IMR-90 (cell line): ENCODE data around the gene SOX12. TPM values are rescaled to one million over a fixed set of nuclear protein-coding genes. Genes with fewer than 3 reads are reported as not detected.
A peak's percentile ranks its signal among the peaks of the same experiment; 100 is the strongest.

Experiments
- ATAC-seq: fragments of 200-7000 bp; cut with Tn5 transposase; 2 replicates; pipeline ENCODE4 v1.9.1; 2020; ENCODE audit warnings: low read depth, mild to moderate bottlenecking, moderate library complexity
- BruUV-seq: library from RNA; stranded (reverse); fragments of 400-500 nt; replicated peaks from 2 replicates; lab custom pipeline; 2021; lab: Mats Ljungman, UMichigan
- CTCF ChIA-PET: fragments of 300-600 bp; formaldehyde crosslinking; extraction: SDS; loops from one replicate; lab custom pipeline; 2021; ENCODE audit warnings: antibody characterized with exemption; lab: Yijun Ruan, JAX
- POLR2A ChIA-PET: fragments of 300-600 bp; sonication (Branson Sonifier 250); formaldehyde crosslinking; loops from one replicate; lab custom pipeline; 2022; ENCODE audit warnings: antibody characterized with exemption; ENCODE audit not compliant: unreplicated experiment; lab: Charles Lee
- DNase-seq: peaks from one replicate; pipeline ENCODE4 v3.0.0; 2013
- H2AFZ ChIP-seq: replicated peaks from 2 replicates; pipeline ENCODE3; 2013; ENCODE audit warnings: low read length, mild to moderate bottlenecking; ENCODE audit not compliant: poor library complexity
- H2AK5ac ChIP-seq: 2 replicates; pipeline ENCODE4 v1.6.1; 2013; ENCODE audit warnings: low read depth, low read length, inconsistent platforms
- H2AK9ac ChIP-seq: replicated peaks from 2 replicates; pipeline ENCODE3; 2013; ENCODE audit warnings: mild to moderate bottlenecking, low read depth, low read length, moderate library complexity; ENCODE audit not compliant: poor library complexity
- H2BK120ac ChIP-seq: 2 replicates; pipeline ENCODE4 v1.6.1; 2013; ENCODE audit warnings: low read depth, low read length, inconsistent platforms
- H2BK15ac ChIP-seq: 3 replicates; pipeline ENCODE4 v1.6.1; 2013; ENCODE audit warnings: low read depth, low read length, inconsistent platforms
- H2BK20ac ChIP-seq: 2 replicates; pipeline ENCODE4 v1.6.1; 2013; ENCODE audit warnings: low read depth, mild to moderate bottlenecking, inconsistent platforms, low read length, moderate library complexity
- H2BK5ac ChIP-seq: 2 replicates; pipeline ENCODE4 v1.6.1; 2013; ENCODE audit warnings: mild to moderate bottlenecking, low read depth, low read length, inconsistent platforms; ENCODE audit not compliant: poor library complexity, severe bottlenecking
- H3K14ac ChIP-seq: replicated peaks from 2 replicates; pipeline ENCODE4 v1.6.1; 2013; ENCODE audit warnings: low read depth, low read length, inconsistent platforms
- H3K18ac ChIP-seq: 2 replicates; pipeline ENCODE4 v1.6.1; 2013; ENCODE audit warnings: low read depth, low read length, control low read depth
- H3K23ac ChIP-seq: 2 replicates; pipeline ENCODE4 v1.6.1; 2013; ENCODE audit warnings: low read depth, low read length, inconsistent platforms
- H3K27ac ChIP-seq: 2 replicates; pipeline ENCODE4 v1.5.1; 2013; ENCODE audit warnings: mild to moderate bottlenecking, control low read depth, low read length; ENCODE audit not compliant: insufficient read depth
- H3K27me3 ChIP-seq: 2 replicates; pipeline ENCODE4 v1.6.1; 2013; ENCODE audit warnings: low read length; ENCODE audit not compliant: control insufficient read depth, insufficient read depth
- H3K36me3 ChIP-seq: 2 replicates; pipeline ENCODE4 v1.6.1; 2013; ENCODE audit warnings: low read length, mixed read lengths; ENCODE audit not compliant: control insufficient read depth, insufficient read depth
- H3K4ac ChIP-seq: 2 replicates; pipeline ENCODE4 v1.6.1; 2013; ENCODE audit warnings: low read depth, low read length, inconsistent platforms
- H3K4me1 ChIP-seq: 2 replicates; pipeline ENCODE4 v1.6.1; 2013; ENCODE audit warnings: low read length, mixed read lengths; ENCODE audit not compliant: control insufficient read depth, insufficient read depth
- H3K4me2 ChIP-seq: 2 replicates; pipeline ENCODE4 v1.6.1; 2013; ENCODE audit warnings: low read depth, mild to moderate bottlenecking, control low read depth, low read length, moderate library complexity
- H3K4me3 ChIP-seq: 2 replicates; pipeline ENCODE4 v1.5.1; 2013; ENCODE audit warnings: low read depth, mild to moderate bottlenecking, control low read depth, low read length, moderate library complexity; ENCODE audit not compliant: insufficient read depth
- H3K56ac ChIP-seq: 2 replicates; pipeline ENCODE4 v1.6.1; 2013; ENCODE audit warnings: low read length, inconsistent platforms; ENCODE audit not compliant: insufficient read depth; ENCODE audit errors: extremely low read depth
- H3K79me1 ChIP-seq, 2 experiments: 2 replicates each; pipeline ENCODE4 v1.6.1; 2013; ENCODE audit warnings: low read length in 2 of 2, inconsistent platforms in 1 of 2, low read depth in 1 of 2
- H3K9ac ChIP-seq: 2 replicates; pipeline ENCODE4 v1.6.1; 2013; ENCODE audit warnings: low read depth, low read length, control low read depth
- H3K9me1 ChIP-seq: 2 replicates; pipeline ENCODE4 v1.6.1; 2013; ENCODE audit warnings: low read length, inconsistent platforms; ENCODE audit not compliant: insufficient read depth
- H3K9me3 ChIP-seq: 2 replicates; pipeline ENCODE4 v1.6.1; 2013; ENCODE audit warnings: low read length; ENCODE audit not compliant: control insufficient read depth, insufficient read depth
- H4K20me1 ChIP-seq: 2 replicates; pipeline ENCODE4 v1.6.1; 2013; ENCODE audit warnings: low read length, inconsistent platforms; ENCODE audit not compliant: insufficient read depth
- H4K5ac ChIP-seq: 2 replicates; pipeline ENCODE4 v1.6.1; 2013; ENCODE audit warnings: mild to moderate bottlenecking, low read depth, low read length, control low read depth
- H4K8ac ChIP-seq, 2 experiments: 2 replicates each; pipeline ENCODE4 v1.6.1; 2013; ENCODE audit warnings: low read depth in 2 of 2, low read length in 2 of 2, control low read depth in 1 of 2, inconsistent platforms in 1 of 2
- H4K91ac ChIP-seq: 2 replicates; pipeline ENCODE4 v1.6.1; 2013; ENCODE audit warnings: low read depth, low read length, inconsistent platforms; ENCODE audit not compliant: insufficient read depth
- CEBPB ChIP-seq: IDR thresholded peaks from 2 replicates; pipeline ENCODE4 v1.6.1; 2012; ENCODE audit warnings: low read depth, low read length, improper control_type of control experiment
- MAZ ChIP-seq: IDR thresholded peaks from 2 replicates; pipeline ENCODE4 v1.6.1; 2012; ENCODE audit warnings: low read depth, mild to moderate bottlenecking, low read length, improper control_type of control experiment, moderate library complexity, borderline replicate concordance
- RFX5 ChIP-seq: IDR thresholded peaks from 2 replicates; pipeline ENCODE4 v1.8.0; 2012; ENCODE audit warnings: low read depth, mild to moderate bottlenecking, low read length, moderate library complexity
- USF2 ChIP-seq: fragments of 150-350 bp; IDR thresholded peaks from 2 replicates; pipeline ENCODE4 v1.6.1; 2017; ENCODE audit warnings: mild to moderate bottlenecking, antibody characterized with exemption, low read length, low read depth
- WGBS, 2 experiments: methylation state at CpG; one replicate each; pipeline versions ENCODE4 v1.1.5 to v1.1.7; 2013; ENCODE audit warnings: missing lambda C conversion rate in 2 of 2; ENCODE audit not compliant: insufficient read length in 1 of 2; ENCODE audit errors: extremely low coverage in 2 of 2; 5-methylcytosine and 5-hydroxymethylcytosine counted together
- dilution Hi-C: fragments of 300-500 bp; cut with HindIII; formaldehyde crosslinking; loops from one replicate; pipeline ENCODE4 v1.14.3; 2018; ENCODE audit warnings: low sequenced_read_pairs; ENCODE audit not compliant: unreplicated experiment
- in situ Hi-C: fragments of 300-500 bp; cut with MboI; formaldehyde crosslinking; loops from 3 replicates; pipeline ENCODE4 v1.14.3; 2019; ENCODE audit warnings: low sequenced_read_pairs, inconsistent platforms, mixed read lengths
- intact Hi-C: fragments of 100-400 bp; cut with micrococcal nuclease; formaldehyde crosslinking; loops from 2 replicates; pipeline ENCODE4 v1.10.0; 2022
- polyA plus RNA-seq, 3 experiments: library from polyadenylated mRNA; depleted of rRNA; stranded (reverse); fragments of >200 nt; gene quantifications; 2 replicates each; pipeline ENCODE4 v1.2.3, GENCODE V29; 2012; ENCODE audit warnings: low replicate concordance in 1 of 3
- total RNA-seq: library from RNA; depleted of rRNA; stranded (reverse); fragments of >200 nt; gene quantifications from 2 replicates; pipeline ENCODE4 v1.2.3, GENCODE V29; 2012
- TF ChIP-seq, protein P1 (sequence below): fragments of 150-350 bp; IDR thresholded peaks from 2 replicates; pipeline ENCODE4 v1.6.1; 2016; ENCODE audit warnings: low read depth, mild to moderate bottlenecking, low read length, moderate library complexity, borderline replicate concordance

Gene SOX12
- total and polyA plus RNA-seq, 2 of the 4 experiments (the other 2 are of a cell fraction), result 1.1 to 6.2 TPM

DNA sequence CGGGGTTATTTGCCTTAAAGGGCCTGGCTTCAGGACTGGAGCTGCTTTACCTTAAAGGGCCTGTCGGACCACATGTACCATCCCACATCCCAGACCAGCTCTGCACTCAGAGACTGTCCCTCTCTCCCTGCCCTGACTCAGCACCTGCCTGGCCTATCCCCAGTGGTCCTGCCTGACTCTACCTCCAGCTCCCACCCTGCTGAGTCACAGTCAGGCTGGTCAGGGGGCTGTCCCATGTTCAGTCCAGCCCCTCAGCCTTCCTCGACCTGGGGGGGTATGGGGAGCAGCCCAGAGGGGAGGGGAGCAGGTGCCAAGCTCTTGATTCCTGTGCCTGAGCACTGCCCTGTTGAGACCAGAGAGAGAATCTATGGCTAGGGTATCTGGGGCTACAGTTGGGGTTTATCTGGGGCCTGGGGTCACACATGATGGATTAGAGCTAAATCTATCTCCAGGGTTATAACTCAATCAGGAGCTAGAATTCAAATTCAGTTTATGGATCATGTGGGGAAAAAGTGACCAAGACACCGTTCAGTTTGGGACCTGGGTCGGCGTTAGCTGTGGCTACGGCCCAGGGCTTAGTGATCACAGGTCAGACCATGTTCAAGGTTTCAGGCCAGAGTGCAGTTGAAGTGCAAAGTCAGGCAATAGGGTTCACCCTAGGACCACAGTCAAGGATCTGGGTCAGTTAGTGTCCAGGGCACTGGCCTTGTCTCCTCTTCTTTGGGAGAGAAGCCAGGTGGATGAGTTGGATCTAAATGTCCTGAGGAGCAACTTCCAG is 45.8 kb downstream of the SOX12 start (continued):
- no peak for TF ChIP-seq MAZ

DNA sequence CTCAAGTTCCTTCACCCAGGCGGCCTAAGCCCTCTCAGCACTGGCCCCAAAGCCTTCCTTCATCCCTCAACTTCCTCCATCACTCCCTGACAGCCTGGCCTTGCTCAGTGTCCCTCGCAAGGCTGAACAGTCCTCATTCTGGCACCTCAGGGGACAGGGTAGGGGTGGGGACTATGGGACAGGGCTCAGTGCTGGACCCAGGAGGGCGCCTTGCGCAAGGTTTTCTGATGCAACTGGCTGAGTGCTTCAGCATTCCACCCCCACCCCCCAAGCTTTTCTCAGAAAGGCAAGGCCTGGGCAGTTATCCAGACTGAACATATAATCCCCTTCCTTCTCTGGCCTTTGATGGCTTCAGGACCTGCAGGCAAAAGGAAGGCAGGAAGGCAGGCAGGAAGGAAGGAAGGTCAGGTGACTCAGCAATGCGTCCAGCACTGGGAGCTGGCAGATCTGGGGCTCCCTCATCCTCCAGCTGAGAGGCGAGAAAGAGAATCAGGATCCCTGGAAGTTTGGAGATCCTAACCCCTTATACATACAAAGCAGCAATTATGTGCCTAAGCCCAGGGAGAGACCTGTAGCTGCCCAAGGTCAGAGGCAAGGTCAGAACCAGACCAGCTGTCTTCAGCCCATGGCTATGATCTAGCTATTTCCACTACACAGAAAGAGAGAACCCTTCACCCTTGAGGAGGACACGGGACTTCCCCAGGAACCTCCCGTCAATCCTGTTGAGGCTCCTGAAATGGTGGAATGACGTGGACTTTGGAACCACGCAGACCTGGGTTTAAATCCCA is 46.6 kb downstream of the SOX12 start:
- POLR2A ChIA-PET, result no interaction called here
- Histone ChIP-seq H3K27ac (peak overlapping the region; percentile 97), H3K79me1 (peaks cover 0 to 4% of the 10 kb centered on the region in 2 experiments; a peak in 1 of 4 replicates), H4K20me1 (no peaks in the 10 kb centered on the region), H2AFZ (peak overlapping the region; percentile 87), H3K4me1 (peaks cover 21% of the 10 kb centered on the region), H3K9me3 (no peaks in the 10 kb centered on the region), H3K23ac (peak overlapping the region; percentile 99), H3K9ac (peak overlapping the region; percentile 31), H4K5ac (peak overlapping the region; percentile 97), H3K4me2 (0 out of 2 replicates have a peak overlapping the region, but pooled peaks have one; percentile 1), H3K4ac (peak overlapping the region; percentile 100), H3K4me3 (no peak overlapping the region), H4K8ac (peak overlapping the region; percentile 84 to 97), H2BK120ac (peak overlapping the region; percentile 99), H3K14ac (peak overlapping the region; percentile 99), H3K56ac (peak overlapping the region; percentile 71), H3K18ac (peak overlapping the region; percentile 95), H2BK20ac (peak overlapping the region; percentile 100), H3K27me3 (no peaks in the 10 kb centered on the region), H3K9me1 (peaks cover 20% of the 10 kb centered on the region), H2AK5ac (peak overlapping the region; percentile 100), H2AK9ac (peak overlapping the region; percentile 97), H2BK15ac (peak overlapping the region; percentile 98; the same call in 2 of the 3 replicates), H2BK5ac (peak overlapping the region; percentile 88), H4K91ac (peak overlapping the region; percentile 99), H3K36me3 (no peaks in the 10 kb centered on the region)
- dilution Hi-C loops, result no loop called here
- no TSS peak for BruUV-seq
- ATAC-seq, result peak; percentile 80
- in situ Hi-C loops, result no loop called here
- DNase-seq, result peak; percentile 88
- TF ChIP-seq, protein P1, sequence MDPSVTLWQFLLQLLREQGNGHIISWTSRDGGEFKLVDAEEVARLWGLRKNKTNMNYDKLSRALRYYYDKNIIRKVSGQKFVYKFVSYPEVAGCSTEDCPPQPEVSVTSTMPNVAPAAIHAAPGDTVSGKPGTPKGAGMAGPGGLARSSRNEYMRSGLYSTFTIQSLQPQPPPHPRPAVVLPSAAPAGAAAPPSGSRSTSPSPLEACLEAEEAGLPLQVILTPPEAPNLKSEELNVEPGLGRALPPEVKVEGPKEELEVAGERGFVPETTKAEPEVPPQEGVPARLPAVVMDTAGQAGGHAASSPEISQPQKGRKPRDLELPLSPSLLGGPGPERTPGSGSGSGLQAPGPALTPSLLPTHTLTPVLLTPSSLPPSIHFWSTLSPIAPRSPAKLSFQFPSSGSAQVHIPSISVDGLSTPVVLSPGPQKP, result no peak
- peak; percentile 44; the same call in 1 of the 2 replicates for TF ChIP-seq USF2
- no peak for TF ChIP-seq RFX5
- peak; percentile 99 for TF ChIP-seq CEBPB
- TF ChIP-seq MAZ, result peak; percentile 64; the same call in 1 of the 2 replicates
- 100% methylated on average over 4 of the region's 10 CpGs; no CpG with 5 or more reads in 1 of the 2 experiments for WGBS, 2 experiments
- intact Hi-C loops, result no loop called here
- CTCF ChIA-PET, result no interaction called here
